Ovary (tissue), 9 donors: ENCODE results near the gene ANK3. TPM values are rescaled to one million over a fixed set of nuclear protein-coding genes. Genes with fewer than 3 reads are reported as not detected.

Experiments
- DNase-seq, 5 donors: peaks; one replicate each; pipeline ENCODE4 v3.0.0-alpha.2; 2019 to 2020
- H3K27ac ChIP-seq, 2 donors: fragments of 200-600 bp; one replicate each; pipeline versions ENCODE4 v1.5.1 to v1.8.0; 2019 to 2022
- H3K27me3 ChIP-seq: fragments of 200-600 bp; one replicate; pipeline ENCODE4 v1.8.0; 2022
- H3K36me3 ChIP-seq: fragments of 200-600 bp; sonication (generic); one replicate; pipeline ENCODE4 v1.5.1; 2019
- H3K4me1 ChIP-seq: one replicate; pipeline ENCODE4 v1.8.1; 2013; ENCODE audit warnings: mild to moderate bottlenecking, moderate library complexity; ENCODE audit not compliant: insufficient read depth
- H3K4me3 ChIP-seq: fragments of 200-600 bp; sonication (generic); one replicate; pipeline ENCODE4 v1.5.1; 2017
- H3K9me3 ChIP-seq, 2 donors: fragments of 200-600 bp in 1 of 2; sonication (generic) in 1 of 2; one replicate each; pipeline versions ENCODE4 v1.5.1 to v1.8.1; 2013 to 2019; ENCODE audit warnings: mild to moderate bottlenecking in 1 of 2, moderate library complexity in 1 of 2
- CTCF ChIP-seq, 3 donors: fragments of 450-650 bp in 2 of 3; fragments of 200-600 bp in 1 of 3; IDR thresholded peaks; one replicate each; pipeline versions ENCODE4 v1.5.1 to v1.8.0; 2016 to 2022; ENCODE audit warnings: antibody characterized with exemption in 3 of 3, mild to moderate bottlenecking in 1 of 3
- EP300 ChIP-seq: sonication (generic); formaldehyde crosslinking; IDR thresholded peaks from one replicate; pipeline ENCODE4 v1.6.1; 2017; ENCODE audit warnings: antibody characterized with exemption
- POLR2A ChIP-seq: fragments of 450-650 bp; IDR thresholded peaks from one replicate; pipeline ENCODE4 v1.6.1; 2017; ENCODE audit warnings: antibody characterized with exemption, mild to moderate bottlenecking, moderate library complexity
- WGBS, 3 donors: extraction: QIAGEN DNeasy Blood & Tissue Kit in 1 of 3; methylation state at CpG; one replicate each; pipeline versions ENCODE4 v1.1.5 to v1.1.7; 2013 to 2017; 5-methylcytosine and 5-hydroxymethylcytosine counted together
- intact Hi-C, 4 donors: fragments of 100-400 bp; cut with DNase I; formaldehyde crosslinking; loops; one replicate each; pipeline versions ENCODE4 v1.11.0 to v1.15.1; 2022 to 2023
- polyA plus RNA-seq, 2 donors: library from polyadenylated mRNA; stranded (reverse); fragments of 200-250 nt in 1 of 2; fragments of 350-450 nt in 1 of 2; fragmentation: Illumina TruSeq in 1 of 2; extraction: RNeasy Lipid Tissue Mini Kit (QIAGEN cat#74804) in 1 of 2; gene quantifications; one replicate each; pipeline ENCODE4 v1.2.3, GENCODE V29; 2013 to 2014
- total RNA-seq, 7 donors: library from RNA; depleted of rRNA in 2 of 7; stranded (reverse); fragments of >200 nt in 2 of 7; fragmentation: NEBNext Ultra II Directional in 3 of 7; extraction: Animal tissue kit (Norgen Biotek cat#: 25700) in 3 of 7; gene quantifications; one replicate each; pipeline versions ENCODE4 v1.1.0 to v1.2.4, GENCODE V29; 2016 to 2023
- donor health status: DM: no; HTN: no; CAD: no; lungs with moderate emphysema.
- donor health status: DM: no; HTN: no; CAD: no.
- donor health status: Bipolar disorder and iron deficiency.
- donor health status: DM: yes; HTN: yes; CAD: no.
- donor health status: DM: no; HTN: no; CAD: no.
- donor health status: DM: yes; HTN: yes; CAD: no.

Gene ANK3
- total and polyA plus RNA-seq, 9 donors = 11.4 to 74.1 (median 28.3) TPM

- Histone ChIP-seq H3K27me3 (no peaks in the 10 kb centered on the region), H3K4me3 (peak overlapping the region; percentile 35), H3K9me3 (no peaks in the 10 kb centered on the region), H3K36me3 (no peaks in the 10 kb centered on the region), H3K27ac (no peak overlapping the region), H3K4me1 (no peaks in the 10 kb centered on the region)
- intact Hi-C loops = no loop called here
- no peak for TF ChIP-seq POLR2A
- no peak for TF ChIP-seq CTCF (IDR thresholded peaks at IDR 0.05)
- no peak for TF ChIP-seq EP300
- 31 to 53% (median 51%) methylated on average over 12 of the region's 12 CpGs for WGBS, 3 donors
- peak in 3 of 5 donors; percentile 29 to 47 (median 42) for DNase-seq
Observed at GRCh38 chr10:60140651-60141632, 248.7 kb downstream of the ANK3 start.

- intact Hi-C loops = no loop called here
- H3K27me3 ChIP-seq = no peaks in the 10 kb centered on the region
- no peak overlapping the region for H3K27ac ChIP-seq
- no peaks in the 10 kb centered on the region for H3K4me1 ChIP-seq
- 13 to 22% (median 21%) methylated on average over 8 of the region's 8 CpGs for whole genome bisulfite sequencing, 3 donors
- peak overlapping the region; percentile 35 for H3K4me3 ChIP-seq
- H3K9me3 ChIP-seq = no peaks in the 10 kb centered on the region
- no peaks in the 10 kb centered on the region for H3K36me3 ChIP-seq
- DNase-seq = no peak
- TF ChIP-seq CTCF (IDR thresholded peaks at IDR 0.05) (no peak), EP300 (no peak), POLR2A (no peak)
Observed at GRCh38 chr10:60139798-60140566, 249.7 kb downstream of the ANK3 start.

- TF ChIP-seq EP300 = no peak
- no peak for TF ChIP-seq CTCF (IDR thresholded peaks at IDR 0.05)
- no peak for TF ChIP-seq POLR2A
- DNase-seq = no peak
- no peak overlapping the region for H3K27ac ChIP-seq
- H3K9me3 ChIP-seq = no peaks in the 10 kb centered on the region
- H3K27me3 ChIP-seq = no peaks in the 10 kb centered on the region
- no peaks in the 10 kb centered on the region for H3K4me1 ChIP-seq
- H3K36me3 ChIP-seq = no peaks in the 10 kb centered on the region
- WGBS, 3 donors = 62 to 70% (median 66%) methylated on average over 3 of the region's 3 CpGs
- intact Hi-C loops = no loop called here
- H3K4me3 ChIP-seq = peak overlapping the region; percentile 35
Observed at GRCh38 chr10:60139290-60139689, 250.4 kb downstream of the ANK3 start.

GRCh38 chr10:60138842-60139241, 250.8 kb downstream of the ANK3 start:
- no peak for DNase-seq
- no peaks in the 10 kb centered on the region for H3K36me3 ChIP-seq
- H3K27me3 ChIP-seq = no peaks in the 10 kb centered on the region
- H3K4me1 ChIP-seq = no peaks in the 10 kb centered on the region
- no peak overlapping the region for H3K4me3 ChIP-seq
- intact Hi-C loops = no loop called here
- no peak for TF ChIP-seq POLR2A
- no peak for TF ChIP-seq EP300
- no peak for TF ChIP-seq CTCF (IDR thresholded peaks at IDR 0.05)
- H3K9me3 ChIP-seq = no peaks in the 10 kb centered on the region
- WGBS, 3 donors = 85 to 91% (median 91%) methylated on average over 5 of the region's 5 CpGs
- no peak overlapping the region for H3K27ac ChIP-seq
